ENCODE results near the gene ACVR1B. TPM values are rescaled to one million over a fixed set of nuclear protein-coding genes. Genes with fewer than 3 reads are reported as not detected.

ACVR1B gene
- total and polyA plus RNA-seq, 2 experiments from 2014 or later = 11.9 to 46.4 TPM

DNA sequence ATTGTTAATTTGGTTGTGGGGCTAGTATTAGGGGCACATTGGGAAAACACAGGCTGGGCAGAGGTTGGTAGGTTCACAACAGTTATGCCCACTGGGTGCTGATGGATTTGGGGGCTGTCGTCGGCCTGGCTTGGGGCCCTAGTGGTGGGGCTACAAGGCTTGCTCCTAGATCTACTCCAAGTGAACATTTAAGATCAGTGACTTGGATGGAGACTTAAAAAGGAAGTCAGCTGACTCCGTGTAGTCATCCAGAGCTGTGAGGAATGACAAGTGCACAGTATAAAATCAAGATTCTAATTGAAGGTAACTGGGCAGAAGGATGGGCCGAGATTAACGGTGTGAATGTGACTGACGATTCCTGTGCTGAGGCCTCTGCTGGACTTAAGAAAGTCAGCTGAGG, 86.9 kb downstream of the ACVR1B start:
- H3K4me1 ChIP-seq (ENCODE audit: low read depth) = peaks cover 4% of the 10 kb centered on the region

DNA sequence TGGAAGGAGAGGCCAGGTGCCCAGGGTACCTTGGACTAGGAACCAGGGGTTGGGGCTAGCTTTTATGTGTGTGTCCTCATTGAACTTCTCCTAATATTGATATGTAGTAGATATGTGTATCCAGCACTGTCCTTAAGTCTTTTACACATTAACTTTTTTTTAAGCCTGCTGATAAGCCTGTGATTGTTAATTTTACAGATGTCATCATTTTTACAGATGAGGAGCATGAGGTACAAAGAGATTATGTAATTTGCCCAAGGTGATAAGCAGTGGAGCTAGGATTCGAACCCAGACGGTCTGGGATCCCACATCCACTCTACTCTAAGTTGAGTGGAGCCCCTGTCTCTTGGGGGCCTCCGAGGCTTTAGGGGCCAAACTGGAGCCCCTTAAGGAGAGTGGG, 89.5 kb downstream of the ACVR1B start:
- TF ChIP-seq, protein P1, sequence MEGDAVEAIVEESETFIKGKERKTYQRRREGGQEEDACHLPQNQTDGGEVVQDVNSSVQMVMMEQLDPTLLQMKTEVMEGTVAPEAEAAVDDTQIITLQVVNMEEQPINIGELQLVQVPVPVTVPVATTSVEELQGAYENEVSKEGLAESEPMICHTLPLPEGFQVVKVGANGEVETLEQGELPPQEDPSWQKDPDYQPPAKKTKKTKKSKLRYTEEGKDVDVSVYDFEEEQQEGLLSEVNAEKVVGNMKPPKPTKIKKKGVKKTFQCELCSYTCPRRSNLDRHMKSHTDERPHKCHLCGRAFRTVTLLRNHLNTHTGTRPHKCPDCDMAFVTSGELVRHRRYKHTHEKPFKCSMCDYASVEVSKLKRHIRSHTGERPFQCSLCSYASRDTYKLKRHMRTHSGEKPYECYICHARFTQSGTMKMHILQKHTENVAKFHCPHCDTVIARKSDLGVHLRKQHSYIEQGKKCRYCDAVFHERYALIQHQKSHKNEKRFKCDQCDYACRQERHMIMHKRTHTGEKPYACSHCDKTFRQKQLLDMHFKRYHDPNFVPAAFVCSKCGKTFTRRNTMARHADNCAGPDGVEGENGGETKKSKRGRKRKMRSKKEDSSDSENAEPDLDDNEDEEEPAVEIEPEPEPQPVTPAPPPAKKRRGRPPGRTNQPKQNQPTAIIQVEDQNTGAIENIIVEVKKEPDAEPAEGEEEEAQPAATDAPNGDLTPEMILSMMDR (IDR thresholded peaks at IDR 0.05; ENCODE audit: low read depth, low read length) = no peak
- Histone ChIP-seq H3K9me3 (ENCODE audit: low read depth) (no peaks in the 10 kb centered on the region), H3K4me3 (no peak overlapping the region), H3K36me3 (no peaks in the 10 kb centered on the region), H3K27ac (no peak overlapping the region), H3K4me1 (ENCODE audit: low read depth) (peaks cover 4% of the 10 kb centered on the region), H3K27me3 (no peaks in the 10 kb centered on the region)
- DNase-seq (ENCODE audit: low read depth in 1 of 2, low spot score in 1 of 2) = no peak

More for the DNA sequence above, 86.9 kb downstream of the ACVR1B start:
- no peaks in the 10 kb centered on the region for H3K9me3 ChIP-seq (ENCODE audit: low read depth)
- no peaks in the 10 kb centered on the region for H3K36me3 ChIP-seq
- H3K4me3 ChIP-seq = no peak overlapping the region
- TF ChIP-seq, protein P1 (IDR thresholded peaks at IDR 0.05; ENCODE audit: low read depth, low read length) = no peak
- H3K27ac ChIP-seq = no peak overlapping the region
- DNase-seq (ENCODE audit: low read depth in 1 of 2, low spot score in 1 of 2) = no peak
- H3K27me3 ChIP-seq = no peaks in the 10 kb centered on the region

DNA sequence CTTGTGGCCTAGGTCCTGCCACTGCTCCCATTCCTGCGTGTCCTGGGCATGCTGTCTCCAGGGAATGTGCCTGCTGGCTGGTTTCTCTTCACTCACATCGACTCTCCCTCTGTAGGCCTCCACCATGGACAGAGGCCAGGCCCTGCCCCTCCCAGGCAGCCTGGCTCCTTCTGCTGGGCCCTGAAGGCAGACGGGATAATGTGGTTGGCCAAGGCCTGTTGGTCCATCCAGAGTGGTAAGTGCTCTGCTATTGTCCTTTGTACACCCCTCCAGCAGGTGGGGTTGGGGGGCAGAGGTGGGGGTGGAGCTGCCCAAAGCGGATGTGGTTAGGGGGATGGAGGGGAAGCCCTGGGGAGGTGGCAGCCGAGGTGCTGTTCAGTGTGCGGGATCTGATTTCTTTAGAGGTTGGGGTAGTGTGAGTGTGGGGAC, 90.2 kb downstream of the ACVR1B start:
- TF ChIP-seq, protein P1 (IDR thresholded peaks at IDR 0.05; ENCODE audit: low read depth, low read length) = no peak
- peaks cover under 1% of the 10 kb centered on the region for H3K4me1 ChIP-seq (ENCODE audit: low read depth)
- no peak overlapping the region for H3K27ac ChIP-seq
- no peaks in the 10 kb centered on the region for H3K27me3 ChIP-seq
- H3K9me3 ChIP-seq (ENCODE audit: low read depth) = no peaks in the 10 kb centered on the region
- H3K36me3 ChIP-seq = no peaks in the 10 kb centered on the region
- H3K4me3 ChIP-seq = no peak overlapping the region
- peak; percentile 60 to 70 for DNase-seq (ENCODE audit: low read depth in 1 of 2, low spot score in 1 of 2)

DNA sequence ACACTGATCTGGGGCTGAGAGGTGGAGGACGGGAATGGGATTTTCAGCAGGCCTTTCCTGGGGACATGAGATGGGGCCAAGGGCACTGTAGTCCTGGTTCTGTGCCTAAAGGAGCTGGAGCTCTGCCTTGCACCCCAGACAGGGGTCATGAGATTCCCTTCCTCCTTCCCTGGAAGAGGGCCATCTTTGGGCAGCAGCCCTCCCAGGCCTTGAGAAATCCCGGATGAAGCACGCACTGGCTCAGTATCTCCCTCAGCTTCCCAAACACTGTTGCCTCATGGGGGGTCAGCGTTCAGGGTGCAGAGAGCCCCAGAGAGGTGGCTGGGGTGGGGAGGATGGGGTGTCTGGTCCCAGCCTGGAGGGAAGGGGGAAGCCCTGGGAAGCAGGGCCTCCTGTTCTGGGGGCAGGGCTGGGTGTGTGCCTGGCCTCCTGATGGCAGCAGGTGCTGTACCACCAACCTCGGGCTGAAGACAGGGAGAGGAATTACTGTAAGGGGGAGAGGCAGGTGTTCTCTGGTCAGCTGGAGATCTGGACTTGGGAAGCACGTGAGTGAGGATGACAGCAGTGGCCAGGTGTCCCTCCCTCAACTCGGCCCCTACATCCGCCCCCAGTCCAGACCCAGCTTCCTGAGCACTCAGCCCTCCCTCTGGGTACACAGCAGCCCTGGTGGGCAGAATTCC, 91.3 kb downstream of the ACVR1B start:
- TF ChIP-seq, protein P1 (IDR thresholded peaks at IDR 0.05; ENCODE audit: low read depth, low read length) = no peak
- Histone ChIP-seq H3K27ac (no peak overlapping the region), H3K4me3 (no peak overlapping the region), H3K4me1 (ENCODE audit: low read depth) (no peaks in the 10 kb centered on the region), H3K27me3 (no peaks in the 10 kb centered on the region), H3K36me3 (no peaks in the 10 kb centered on the region), H3K9me3 (ENCODE audit: low read depth) (no peaks in the 10 kb centered on the region)
- DNase-seq (ENCODE audit: low read depth in 1 of 2, low spot score in 1 of 2) = no peak

DNA sequence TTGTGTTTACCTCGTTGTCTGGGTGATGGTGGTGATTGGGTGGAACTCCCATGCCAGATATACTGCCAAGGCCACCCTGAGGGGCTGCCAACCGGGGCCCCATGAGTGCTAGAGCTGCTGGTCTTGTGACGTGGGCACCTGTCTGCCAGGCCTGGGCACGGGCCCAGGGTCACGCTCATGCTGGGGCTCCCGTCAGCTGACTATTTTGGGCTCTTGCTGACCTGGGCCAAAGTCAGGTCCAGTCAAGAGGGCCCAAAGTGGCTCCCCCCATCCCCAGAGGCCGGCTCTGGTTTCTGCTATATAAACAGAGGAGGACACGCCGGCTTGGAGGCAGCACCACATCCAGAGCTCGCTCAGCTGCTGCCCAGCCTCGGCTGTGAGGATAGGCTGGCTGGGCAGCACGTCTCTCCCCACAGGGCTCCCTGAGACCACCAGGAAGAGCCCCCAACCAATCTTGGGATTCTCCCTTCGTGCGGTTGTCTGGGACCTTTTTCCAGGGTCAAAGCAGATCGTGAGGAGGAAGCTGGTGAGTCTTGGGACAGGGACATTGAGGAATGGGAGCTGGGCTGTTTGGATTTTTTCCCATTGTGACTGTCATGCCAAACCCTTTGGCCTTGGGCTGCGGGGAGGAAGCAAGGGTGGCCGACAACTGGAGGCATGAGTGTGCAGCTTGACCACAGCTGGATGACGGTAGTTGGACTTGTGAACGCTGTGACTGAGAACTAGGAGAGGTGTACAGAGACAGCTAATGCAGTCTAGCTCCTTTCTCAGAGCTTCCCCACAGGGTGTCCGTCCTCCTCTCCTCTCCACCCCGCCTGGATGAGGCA, 92.1 kb downstream of the ACVR1B start:
- H3K36me3 ChIP-seq = no peaks in the 10 kb centered on the region
- no peaks in the 10 kb centered on the region for H3K4me1 ChIP-seq (ENCODE audit: low read depth)
- H3K27ac ChIP-seq = no peak overlapping the region
- TF ChIP-seq, protein P1 (IDR thresholded peaks at IDR 0.05; ENCODE audit: low read depth, low read length) = no peak
- no peaks in the 10 kb centered on the region for H3K9me3 ChIP-seq (ENCODE audit: low read depth)
- H3K27me3 ChIP-seq = no peaks in the 10 kb centered on the region
- H3K4me3 ChIP-seq = no peak overlapping the region
- peak in 1 of 2 donors; percentile 47 for DNase-seq (ENCODE audit: low read depth in 1 of 2, low spot score in 1 of 2)
